HG03159 (cell line): Measurements from ENCODE around the gene GOT1.
A peak's percentile ranks its signal among the peaks of the same experiment; 100 is the strongest.

Experiments used
- ATAC-seq: cut with Tn5 transposase; IDR thresholded peaks from one replicate; pipeline ENCODE4 v1.9.1; 2021; ENCODE audit warnings: mild to moderate bottlenecking, moderate library complexity; ENCODE audit not compliant: unreplicated experiment

Gene GOT1

DNA sequence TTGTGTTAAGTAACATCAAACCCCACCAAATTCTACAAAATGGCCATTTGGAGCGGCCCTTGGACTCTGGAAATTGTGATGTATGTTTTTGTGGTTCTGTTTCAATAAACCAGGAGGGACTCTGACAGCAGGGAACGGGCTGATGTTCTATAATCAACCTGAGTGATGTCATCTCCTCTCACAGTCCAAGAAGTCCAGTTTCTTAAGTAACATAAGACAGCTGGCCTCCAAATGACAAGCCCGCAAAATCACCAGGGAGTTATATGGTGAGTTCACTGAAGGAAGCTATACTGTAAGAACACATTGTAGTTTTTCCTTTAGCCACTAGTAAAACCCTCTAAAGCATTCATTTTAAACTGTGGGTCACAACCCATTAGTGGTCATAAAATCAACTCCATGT is 34.0 kb downstream of the GOT1 start:
- ATAC-seq = no peak

DNA sequence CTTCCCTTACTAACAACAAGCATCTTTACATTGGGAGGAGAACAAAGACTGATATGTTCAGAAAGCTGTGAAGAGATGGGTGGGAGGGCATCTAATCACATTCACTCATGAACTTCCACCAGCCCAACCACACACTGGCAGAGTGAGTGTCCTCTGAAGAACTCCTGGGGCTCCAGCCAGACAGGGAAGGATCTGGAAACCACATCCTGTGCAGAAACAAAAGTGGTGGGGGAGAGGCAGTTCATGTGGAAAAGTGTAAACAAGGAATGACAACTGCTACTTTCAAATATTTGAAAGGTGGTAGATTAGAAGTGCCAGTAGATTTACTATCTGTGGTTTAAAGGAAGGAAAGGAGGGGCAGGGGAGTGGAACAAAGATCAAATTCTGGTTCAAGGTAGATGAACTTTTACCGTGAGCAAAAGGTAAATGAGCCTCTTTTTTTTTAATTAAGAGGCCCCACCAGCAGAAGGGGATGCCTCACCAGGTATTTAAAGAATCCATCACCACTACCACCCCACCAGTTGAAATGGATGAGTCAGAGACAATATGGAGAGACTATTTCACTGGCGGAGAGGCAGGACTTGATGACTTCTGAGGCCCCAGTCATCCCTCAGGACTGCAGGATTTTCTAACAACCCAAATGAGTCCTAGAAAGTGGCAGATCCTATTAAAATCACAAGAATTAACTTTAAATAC is 34.5 kb downstream of the GOT1 start:
- ATAC-seq = no peak

DNA sequence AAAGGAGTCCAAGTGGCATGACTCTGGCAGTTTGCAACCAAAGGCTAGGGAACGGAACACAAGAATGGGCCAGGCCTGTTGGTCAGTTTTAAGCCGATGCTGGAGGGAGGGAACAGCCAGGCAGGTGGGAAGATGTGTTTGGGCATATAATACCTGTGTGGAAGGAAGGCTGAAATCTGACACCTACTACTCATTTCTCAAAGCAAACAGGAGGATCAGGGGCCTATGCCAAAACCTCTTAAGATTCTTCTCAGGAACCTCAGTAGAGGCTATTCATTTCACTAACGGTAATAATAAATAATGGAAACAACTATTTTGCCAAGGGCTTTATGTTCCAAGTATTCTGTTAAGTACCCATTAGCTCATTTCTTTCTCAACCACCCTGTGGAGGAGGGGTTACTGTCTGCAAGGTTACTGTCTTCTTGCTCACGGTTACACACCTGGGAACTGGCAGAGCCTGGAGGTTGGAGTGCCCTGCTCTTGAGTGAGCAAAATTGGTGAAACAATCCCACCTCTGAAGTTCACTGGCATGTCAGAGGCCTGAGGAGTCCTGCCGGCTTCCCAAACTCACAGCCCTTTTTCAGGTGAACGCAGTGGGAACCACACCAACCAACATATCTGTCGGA is 35.5 kb downstream of the GOT1 start:
- ATAC-seq = no peak

DNA sequence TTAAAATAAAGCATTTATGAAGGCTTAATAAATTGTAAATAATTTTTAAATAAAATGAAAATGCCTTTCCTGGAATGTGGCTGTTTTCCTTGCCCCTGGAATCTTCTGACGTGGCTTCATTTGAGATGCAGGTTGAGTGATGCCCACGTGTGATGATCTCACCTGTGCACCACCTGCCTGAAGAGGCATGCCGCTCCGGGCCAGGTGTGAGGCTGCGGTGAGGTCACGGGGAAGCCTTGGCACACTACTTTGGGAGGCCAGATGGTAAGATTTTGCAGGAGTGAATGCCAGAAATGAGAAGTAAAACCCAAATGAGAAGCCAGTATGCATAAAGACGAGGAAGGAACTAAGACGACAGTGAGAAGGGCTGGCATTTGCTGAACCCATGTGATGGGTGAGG is 36.2 kb downstream of the GOT1 start:
- ATAC-seq = no peak

DNA sequence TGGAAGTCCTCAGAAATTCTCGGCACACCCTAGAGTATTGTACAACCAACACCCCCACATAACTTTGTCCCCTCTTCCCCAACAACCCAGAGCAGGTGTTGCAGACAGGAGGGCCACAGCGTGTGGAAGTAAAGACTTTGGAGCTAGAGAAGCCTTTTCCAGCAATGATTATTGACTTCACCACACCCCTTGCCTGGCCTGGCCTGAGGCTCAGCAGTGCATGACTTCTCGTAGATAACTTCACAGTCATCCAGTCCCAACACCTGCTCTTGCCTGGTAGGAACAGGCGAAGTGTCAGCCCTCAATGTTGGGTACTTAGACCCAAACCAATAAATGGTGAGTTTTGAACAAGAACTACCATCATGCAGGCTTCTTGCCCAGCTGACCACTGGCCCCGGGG is 36.7 kb downstream of the GOT1 start:
- no peak for ATAC-seq

DNA sequence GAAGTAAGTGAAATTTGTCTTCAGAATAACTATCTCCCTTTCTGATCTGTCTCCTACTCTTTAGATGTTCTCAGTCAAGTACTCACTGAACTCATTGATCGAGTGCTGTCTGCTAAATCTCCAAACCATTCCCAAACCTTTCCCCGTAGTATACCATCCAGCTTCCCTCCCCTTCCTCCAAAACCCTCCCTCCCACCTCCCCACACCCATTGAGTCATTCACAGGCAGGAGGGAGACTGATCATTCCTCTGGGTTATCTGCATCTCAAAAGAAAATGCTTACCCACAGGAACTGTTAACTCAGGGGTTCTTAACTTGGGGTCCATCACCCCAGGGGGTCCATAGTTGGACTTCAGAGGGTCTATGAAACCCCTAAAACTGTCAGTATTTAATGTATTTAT is 37.4 kb downstream of the GOT1 start:
- no peak for ATAC-seq

DNA sequence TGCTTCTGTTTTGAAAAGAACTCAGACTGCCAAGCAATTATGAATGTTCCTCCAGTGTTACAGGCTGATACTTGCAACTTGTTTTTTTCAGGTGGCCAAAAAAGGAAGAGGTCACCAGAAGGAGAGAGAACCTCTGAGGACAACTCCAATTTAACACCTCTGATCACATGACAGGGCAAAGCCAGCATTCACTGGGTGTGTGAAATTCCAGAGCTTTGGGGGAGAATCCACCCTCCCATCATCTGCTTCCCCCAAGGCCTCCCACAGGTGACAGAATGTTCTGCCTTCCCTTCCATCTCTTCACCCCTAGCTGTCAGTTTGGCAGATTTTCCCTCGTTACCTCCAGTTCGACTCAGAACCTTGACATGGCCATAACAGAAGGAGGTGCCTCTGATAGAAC is 39.1 kb downstream of the GOT1 start:
- ATAC-seq = no peak

DNA sequence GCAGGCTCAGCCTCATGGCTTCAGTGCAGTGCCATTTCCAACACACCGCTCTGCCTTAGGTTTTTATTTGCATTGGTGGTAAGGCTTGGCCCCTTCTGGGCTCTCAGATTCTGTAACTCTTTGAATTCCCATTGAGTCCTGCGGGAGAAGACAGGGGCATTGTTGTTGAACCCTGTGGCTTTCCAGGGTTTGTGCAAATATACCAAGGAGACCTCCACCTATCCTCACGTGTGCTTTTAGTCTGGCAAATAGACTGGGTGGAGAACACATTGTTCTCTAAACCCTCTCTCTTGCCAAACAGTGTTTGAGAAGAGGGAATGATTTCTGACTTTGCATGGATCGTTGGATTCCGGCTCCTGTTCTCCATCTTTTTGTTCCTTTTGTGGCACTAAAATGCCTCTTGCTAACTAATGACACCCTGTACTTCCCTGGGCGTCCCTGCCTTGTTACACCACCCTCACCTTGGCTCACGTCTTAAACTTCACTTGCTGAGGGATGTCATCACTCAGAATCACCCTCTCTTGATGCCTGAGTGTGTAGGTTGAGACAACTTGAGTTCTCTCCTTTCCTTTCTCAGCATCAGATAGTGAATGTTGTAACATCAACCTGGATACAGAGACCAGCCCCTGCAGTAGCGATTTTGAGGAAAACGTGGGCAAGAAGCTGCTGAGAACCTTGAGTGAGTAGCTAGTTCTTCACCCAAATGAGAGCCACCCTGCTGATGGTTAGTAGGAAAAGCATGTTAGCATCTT is 40.5 kb downstream of the GOT1 start:
- no peak for ATAC-seq

DNA sequence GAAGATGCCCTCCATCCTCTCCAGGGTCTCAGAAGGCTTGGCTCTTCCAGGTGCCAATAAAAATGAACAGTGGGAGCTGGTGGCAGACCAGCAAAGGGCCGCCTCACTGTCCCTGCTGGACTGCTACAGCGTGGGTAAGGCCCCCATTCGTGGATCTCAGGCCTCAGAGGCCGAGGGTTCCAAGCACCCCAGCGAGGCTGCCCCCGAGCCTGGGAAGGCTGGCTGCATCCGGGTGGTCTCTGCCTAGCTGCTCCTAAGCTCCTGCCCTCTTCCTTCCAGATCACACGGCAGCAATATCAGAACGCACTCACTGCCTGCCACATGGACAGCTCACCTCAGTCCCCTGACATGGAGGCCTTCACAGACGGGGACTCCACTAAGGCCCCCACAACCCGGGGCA is 42.9 kb downstream of the GOT1 start:
- ATAC-seq = no peak

DNA sequence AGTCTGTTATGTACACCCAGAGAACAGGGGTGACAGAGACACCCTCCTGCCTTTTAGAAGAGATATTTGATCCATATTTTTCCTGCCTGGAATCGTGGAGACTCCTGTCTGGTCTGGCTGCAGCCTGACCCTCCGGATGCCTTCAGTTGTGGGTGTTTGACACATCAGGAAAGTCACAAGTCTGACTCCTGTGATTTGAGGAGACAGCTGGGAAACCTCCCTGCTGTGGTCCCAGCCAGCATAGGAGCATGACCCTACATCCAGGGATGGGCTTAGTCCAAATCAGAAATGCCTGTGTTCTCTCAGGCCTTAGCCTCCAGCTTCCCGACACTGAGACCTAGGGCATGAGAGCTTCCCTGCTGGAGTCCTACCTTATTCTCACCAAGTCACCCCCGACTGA is 43.4 kb downstream of the GOT1 start:
- ATAC-seq = no peak

DNA sequence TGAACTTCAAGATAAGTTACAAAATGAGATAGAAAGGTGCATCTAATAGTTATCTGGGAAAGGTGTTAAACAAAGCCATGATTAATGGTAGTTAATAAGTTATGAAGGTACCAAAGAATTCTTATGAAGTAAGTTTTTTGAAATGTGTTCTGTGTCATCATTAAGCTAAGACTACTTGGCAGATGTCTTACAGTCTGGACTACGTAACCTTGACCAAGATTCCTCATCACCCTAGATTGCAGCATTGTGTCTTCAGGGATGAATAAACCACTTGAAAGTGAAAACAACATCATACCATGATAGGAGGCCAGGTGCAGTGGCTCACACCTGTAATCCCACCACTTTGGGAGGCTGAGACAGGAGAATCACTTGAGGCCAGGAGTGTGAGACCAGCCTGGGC is 48.2 kb downstream of the GOT1 start:
- no peak for ATAC-seq

DNA sequence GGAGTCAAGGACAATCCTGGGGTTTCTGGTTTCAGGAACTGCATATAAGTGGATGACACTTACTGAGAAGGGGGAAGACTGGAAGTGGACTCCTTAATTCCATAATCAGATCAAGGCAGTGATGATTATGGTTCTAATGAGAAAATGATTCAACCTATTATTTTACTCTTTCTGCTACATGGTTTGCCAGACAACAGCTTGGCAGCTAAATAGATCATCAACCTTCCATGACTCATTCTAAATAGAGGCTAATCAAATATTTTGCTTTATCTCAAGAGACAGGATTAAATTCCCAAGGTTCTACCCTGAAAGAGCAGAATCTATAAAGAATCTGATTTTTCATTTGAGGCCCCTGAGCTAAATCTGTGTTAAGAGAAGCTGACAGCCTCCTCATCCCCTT is 55.0 kb downstream of the GOT1 start:
- no peak for ATAC-seq

DNA sequence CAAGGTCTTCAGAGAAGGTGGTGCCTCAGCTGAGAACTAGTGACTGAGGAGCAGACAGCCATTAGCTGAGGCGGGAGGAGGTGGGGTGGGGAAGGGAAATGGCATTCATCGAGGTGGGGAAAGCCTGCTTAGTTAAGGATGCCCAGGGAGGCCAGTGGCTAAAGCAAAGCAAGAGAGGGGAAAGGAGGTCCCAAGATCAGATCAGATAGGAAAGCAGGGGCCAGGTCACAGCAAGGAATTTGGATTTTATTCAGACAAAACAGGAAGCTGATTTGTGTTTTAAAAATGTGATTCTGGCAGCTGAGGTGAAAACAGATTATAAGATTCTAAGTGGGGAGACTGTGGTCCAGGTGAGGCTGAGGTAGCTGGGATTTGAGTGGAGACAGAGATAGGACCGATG is 55.5 kb downstream of the GOT1 start:
- ATAC-seq = no peak

DNA sequence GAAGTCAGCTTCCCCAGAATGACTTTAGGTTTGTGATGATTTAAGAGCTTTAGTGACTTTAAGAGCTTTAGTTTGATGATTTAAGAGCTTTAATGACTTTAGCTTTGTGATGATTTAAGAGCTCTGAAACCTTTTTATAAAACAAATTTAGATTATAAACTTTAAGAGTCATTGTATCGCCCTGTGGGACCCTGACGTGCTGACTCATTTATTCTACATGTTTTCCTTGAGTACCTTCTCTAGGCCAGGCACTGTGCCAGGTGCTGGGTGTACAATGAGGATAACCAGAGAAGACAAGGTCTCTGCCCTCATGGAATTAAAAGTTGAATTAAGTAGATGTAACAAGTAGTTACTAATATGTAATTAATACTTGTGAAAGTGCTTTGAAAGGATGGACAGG is 55.9 kb downstream of the GOT1 start:
- ATAC-seq = no peak

DNA sequence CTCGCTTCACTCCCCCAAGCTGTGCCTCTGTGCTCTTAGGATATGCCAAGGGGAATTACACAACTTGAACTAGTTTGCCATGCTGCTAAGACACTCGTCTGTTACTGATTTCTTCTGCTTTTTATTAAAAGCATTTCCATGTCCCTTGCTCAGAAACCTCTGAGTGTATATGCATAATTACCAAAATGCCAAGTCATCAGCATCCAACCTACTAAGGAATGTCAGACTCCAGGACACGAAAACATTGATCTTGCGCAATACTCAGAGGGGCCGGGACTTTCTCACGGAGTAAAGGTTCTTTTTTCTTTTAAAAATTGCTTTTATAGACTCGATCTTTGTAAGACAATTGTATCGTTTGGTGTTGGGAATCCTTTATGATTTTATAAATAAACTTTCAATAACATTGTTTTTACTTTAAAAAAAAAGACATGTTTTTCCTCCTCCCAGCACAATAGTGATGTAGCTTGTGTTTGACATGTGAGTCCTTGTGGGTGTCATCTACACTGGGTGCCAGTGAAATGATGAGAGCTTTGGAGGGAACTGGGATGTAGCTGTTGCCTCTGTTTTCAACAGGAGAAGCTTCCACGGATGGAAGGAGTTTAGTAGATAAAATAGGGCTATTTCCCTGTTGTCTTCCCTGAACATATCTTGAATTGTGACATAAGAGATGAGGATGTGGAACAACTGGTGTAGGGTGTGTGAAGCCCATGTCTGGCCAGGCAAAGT is 57.7 kb downstream of the GOT1 start:
- ATAC-seq = no peak

DNA sequence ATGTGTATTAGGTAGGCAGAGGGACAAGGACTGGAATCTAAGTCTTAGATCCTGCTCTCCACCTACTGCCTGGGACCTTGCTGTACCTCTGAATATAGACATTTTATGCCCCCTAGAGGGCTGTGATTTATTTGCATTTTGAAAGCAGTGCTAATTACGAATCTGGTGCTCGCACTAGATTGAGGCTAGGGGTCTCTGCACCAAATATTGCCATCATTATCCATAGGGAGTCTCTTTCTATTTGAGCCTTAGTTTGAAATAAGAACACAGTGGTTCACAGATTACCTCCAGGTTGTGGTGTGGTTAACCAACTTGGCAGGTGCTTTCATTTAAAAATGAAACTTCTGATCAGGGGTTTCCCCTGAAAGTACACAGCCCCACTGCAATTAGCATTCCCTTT is 59.4 kb downstream of the GOT1 start:
- peak; percentile 84 for ATAC-seq

DNA sequence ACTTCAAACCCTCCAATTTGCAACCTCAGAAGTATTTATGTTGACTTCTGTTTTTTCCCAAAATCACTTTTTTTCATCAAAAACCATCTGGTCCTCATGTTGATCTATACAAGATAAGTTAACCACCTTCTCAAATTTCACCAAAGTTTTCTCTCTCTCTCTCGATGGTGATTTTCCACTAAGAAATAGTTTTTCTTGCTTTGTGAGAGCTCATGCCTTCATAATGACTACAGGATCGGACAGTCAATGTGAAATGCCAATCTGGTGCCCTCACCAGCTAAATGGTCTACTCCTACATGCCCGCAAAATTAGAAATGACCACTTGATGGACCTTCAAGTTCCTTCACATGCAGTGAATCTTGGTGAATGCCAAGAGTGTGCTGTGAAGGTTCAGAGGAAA is 60.9 kb downstream of the GOT1 start:
- ATAC-seq = no peak

DNA sequence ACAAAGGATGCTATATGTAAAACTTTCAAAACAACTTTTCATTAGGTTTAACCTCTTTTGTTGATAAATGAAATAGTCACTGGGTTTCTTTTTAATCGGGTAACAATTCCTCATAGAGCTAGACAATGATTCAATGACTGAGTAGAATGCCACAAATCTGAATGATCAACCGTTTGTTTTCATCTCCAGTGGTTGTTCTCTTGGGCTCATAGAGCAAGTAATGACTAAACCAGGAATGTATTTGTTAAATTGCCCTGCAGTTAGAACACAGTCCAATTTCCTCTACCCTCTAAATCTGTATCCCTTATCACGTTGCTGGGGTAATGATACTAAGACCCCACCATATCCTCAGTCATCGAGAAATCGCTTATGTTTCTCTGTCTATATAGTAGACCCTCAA is 61.3 kb downstream of the GOT1 start:
- no peak for ATAC-seq

DNA sequence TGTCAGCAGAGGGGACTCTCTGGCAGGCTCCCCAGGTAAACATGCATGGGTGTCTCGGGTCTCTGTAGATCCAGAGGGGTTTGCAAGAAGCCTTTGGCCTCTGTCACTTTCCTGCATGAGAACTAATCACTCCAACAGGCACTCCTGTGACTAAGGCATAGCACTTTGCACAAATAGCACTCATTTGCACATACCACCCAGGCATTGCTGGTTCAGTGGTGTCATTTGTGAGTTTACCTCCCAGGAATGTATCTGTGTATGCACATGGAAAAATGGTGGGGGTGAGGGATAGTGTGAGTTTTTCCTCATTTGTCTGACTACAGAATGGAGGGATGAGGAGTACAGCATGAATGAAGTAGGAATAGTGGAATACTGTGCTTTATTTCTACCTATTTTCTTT is 61.8 kb downstream of the GOT1 start:
- ATAC-seq = no peak

DNA sequence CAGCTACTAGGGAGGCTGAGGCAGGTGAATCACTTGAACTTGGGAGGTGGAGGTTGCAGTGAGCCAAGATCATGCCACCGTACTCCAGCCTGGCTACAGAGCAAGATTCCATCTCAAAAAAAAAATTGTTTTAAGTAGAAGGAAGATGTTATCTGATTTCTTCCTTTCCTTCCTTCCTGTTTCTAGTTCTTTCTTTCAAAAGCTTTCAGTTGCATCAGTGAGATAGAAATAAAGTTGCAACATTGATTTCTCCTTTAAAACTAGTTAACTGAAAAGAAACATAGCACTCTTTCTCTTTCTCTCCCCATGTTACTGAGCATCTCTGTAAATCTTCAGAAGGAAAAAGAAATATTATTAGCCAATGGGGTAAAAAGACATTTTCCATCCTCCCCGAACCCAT is 63.8 kb downstream of the GOT1 start:
- ATAC-seq = no peak

DNA sequence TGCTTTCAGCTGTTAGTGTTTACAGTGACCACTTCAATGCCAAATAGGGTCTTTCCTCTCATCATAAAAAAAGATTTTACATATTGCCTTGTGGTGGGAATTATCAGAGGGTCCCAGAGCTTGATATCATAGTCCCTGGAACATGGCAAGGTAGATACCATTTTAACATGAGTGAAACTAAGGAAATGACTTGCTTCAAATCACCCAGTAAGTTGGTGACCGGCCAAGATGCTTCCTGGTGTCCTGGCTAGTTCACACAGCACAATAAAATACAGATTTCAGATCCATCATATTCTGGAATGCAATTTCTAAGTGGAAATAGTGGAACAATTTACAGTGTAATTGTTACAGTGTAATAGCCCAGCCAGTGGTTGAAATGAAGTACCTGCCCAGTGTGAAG is 64.7 kb downstream of the GOT1 start:
- ATAC-seq = no peak

DNA sequence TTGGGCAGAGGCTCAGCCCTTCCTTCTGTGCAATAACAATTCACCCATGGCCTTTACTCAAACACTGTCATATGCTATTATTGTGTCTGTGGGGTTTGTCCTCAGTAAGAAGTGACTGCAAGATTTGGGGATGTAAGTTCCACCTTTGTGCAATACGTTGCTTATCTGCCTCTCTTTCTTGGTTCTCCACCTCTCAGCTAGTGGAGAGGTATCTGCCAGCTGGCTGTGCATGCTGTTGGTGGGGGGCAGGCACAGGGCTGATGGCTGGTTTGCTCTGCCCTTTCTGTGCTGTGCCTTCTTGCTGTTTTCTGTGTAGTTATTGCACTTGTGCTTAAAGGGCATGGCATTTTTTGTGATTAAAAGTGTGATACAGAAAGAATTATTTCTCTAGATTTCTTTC is 65.1 kb downstream of the GOT1 start:
- ATAC-seq = no peak
